Prostate gland (tissue), 2 donors: ENCODE data around the gene ARHGEF37.

Experiments used
- CTCF ChIP-seq, 4 experiments: fragments of 200-600 bp in 2 of 4; fragments of 450-650 bp in 2 of 4; sonication (generic) in 2 of 4; IDR thresholded peaks; 1 replicate in 3 of 4; 2 replicates in 1 of 4; pipeline ENCODE4 v1.5.1; 2016 to 2019; ENCODE audit warnings: antibody characterized with exemption in 4 of 4, mild to moderate bottlenecking in 2 of 4, moderate library complexity in 2 of 4
- POLR2A ChIP-seq: fragments of 450-650 bp; IDR thresholded peaks from one replicate; pipeline ENCODE4 v1.6.1; 2016; ENCODE audit warnings: antibody characterized with exemption, mild to moderate bottlenecking
- POLR2AphosphoS5 ChIP-seq: sonication (generic); formaldehyde crosslinking; IDR thresholded peaks from one replicate; pipeline ENCODE4 v1.6.1; 2017; ENCODE audit warnings: antibody characterized with exemption

GRCh38 chr5:149643781-149644180, 62.5 kb downstream of the ARHGEF37 start:
- TF ChIP-seq CTCF (IDR thresholded peaks at IDR 0.05) (no peak), POLR2AphosphoS5 (no peak), POLR2A (no peak)
